SK-N-SH (cell line): ENCODE results near the gene RPS19. TPM values are rescaled to one million over a fixed set of nuclear protein-coding genes. Genes with fewer than 3 reads are reported as not detected.
A peak's percentile ranks its signal among the peaks of the same experiment; 100 is the strongest.

Experiments used
- CTCF ChIA-PET: fragments of 300-600, 350-600 bp; formaldehyde crosslinking; extraction: SDS; loops from one replicate; lab custom pipeline; 2021; lab: Yijun Ruan, JAX
- POLR2A ChIA-PET: fragments of 350-600 bp; sonication (Branson Sonifier 250); formaldehyde crosslinking; extraction: SDS; loops from one replicate; lab custom pipeline; 2020; ENCODE audit warnings: antibody characterized with exemption, inconsistent platforms; lab: Yijun Ruan, JAX
- DNase-seq: peaks from one replicate; pipeline ENCODE4 v3.0.0; 2012
- H2AFZ ChIP-seq: fragments of 200-600 bp; sonication (generic); 2 replicates; pipeline ENCODE4 v1.8.1; 2016; ENCODE audit warnings: antibody characterized with exemption, mild to moderate bottlenecking, low read depth
- H3F3A ChIP-seq: fragments of 200-600 bp; sonication (generic); replicated peaks from 2 replicates; pipeline ENCODE3; 2016; ENCODE audit warnings: antibody characterized with exemption, mild to moderate bottlenecking; ENCODE audit not compliant: insufficient read depth
- H3K27ac ChIP-seq, 2 experiments: fragments of 200-500 bp in 1 of 2; fragments of 200-600 bp in 1 of 2; sonication (Bioruptor generic) in 1 of 2; sonication (generic), shearing (Covaris generic) in 1 of 2; 2 replicates each; pipeline versions ENCODE4 v1.5.1 to v1.6.1; 2014 to 2016; ENCODE audit warnings: low read depth in 2 of 2, inconsistent platforms in 1 of 2, low read length in 1 of 2, mild to moderate bottlenecking in 1 of 2, mixed read lengths in 1 of 2
- H3K27me3 ChIP-seq: fragments of 200-600 bp; sonication (generic), shearing (Covaris generic); 2 replicates; pipeline ENCODE4 v1.6.1; 2016; ENCODE audit warnings: mixed run types; ENCODE audit not compliant: insufficient read depth
- H3K36me3 ChIP-seq, 2 experiments: fragments of 200-500 bp in 1 of 2; fragments of 200-600 bp in 1 of 2; sonication (Bioruptor generic) in 1 of 2; sonication (generic) in 1 of 2; replicated peaks in 1 of 2; 2 replicates each; pipeline versions ENCODE3 to v1.5.1; 2014 to 2016; ENCODE audit warnings: low read length in 1 of 2, mild to moderate bottlenecking in 1 of 2; ENCODE audit not compliant: insufficient read depth in 2 of 2, control insufficient read depth in 1 of 2
- H3K4me1 ChIP-seq, 2 experiments: fragments of 200-500 bp in 1 of 2; fragments of 200-600 bp in 1 of 2; sonication (Bioruptor generic) in 1 of 2; sonication (generic), shearing (Covaris generic) in 1 of 2; 2 replicates each; pipeline versions ENCODE4 v1.5.1 to v1.6.1; 2014 to 2016; ENCODE audit warnings: low read depth in 1 of 2, low read length in 1 of 2, mixed run types in 1 of 2; ENCODE audit not compliant: insufficient read depth in 2 of 2, control insufficient read depth in 1 of 2
- H3K4me2 ChIP-seq: fragments of 200-600 bp; sonication (generic), shearing (Covaris generic); 2 replicates; pipeline ENCODE4 v1.6.1; 2017; ENCODE audit warnings: mixed run types
- H3K4me3 ChIP-seq, 2 experiments: fragments of 200-500 bp in 1 of 2; fragments of 200-600 bp in 1 of 2; sonication (Bioruptor generic) in 1 of 2; sonication (generic), shearing (Covaris generic) in 1 of 2; 2 replicates each; pipeline versions ENCODE4 v1.5.1 to v1.8.1; 2014 to 2016; ENCODE audit warnings: low read depth in 2 of 2, inconsistent platforms in 1 of 2, low read length in 1 of 2, mild to moderate bottlenecking in 1 of 2, mixed read lengths in 1 of 2, moderate library complexity in 1 of 2
- H3K79me2 ChIP-seq: fragments of 200-600 bp; sonication (generic); 2 replicates; pipeline ENCODE4 v1.8.1; 2017; ENCODE audit warnings: mild to moderate bottlenecking; ENCODE audit not compliant: insufficient read depth
- H3K9ac ChIP-seq: fragments of 200-600 bp; sonication (generic); 2 replicates; pipeline ENCODE4 v1.6.1; 2017; ENCODE audit warnings: mixed run types
- H3K9me2 ChIP-seq: fragments of 200-600 bp; sonication (generic); 2 replicates; pipeline ENCODE4 v1.6.1; 2017; ENCODE audit warnings: mixed run types
- H3K9me3 ChIP-seq: fragments of 200-600 bp; sonication (generic); 2 replicates; pipeline ENCODE4 v1.6.1; 2017; ENCODE audit warnings: mixed run types, mild to moderate bottlenecking, moderate library complexity
- H4K20me1 ChIP-seq: fragments of 200-600 bp; sonication (generic); 2 replicates; pipeline ENCODE4 v1.6.1; 2017; ENCODE audit warnings: mild to moderate bottlenecking, mixed run types; ENCODE audit not compliant: insufficient read depth
- CTCF ChIP-seq: fragments of 200-600 bp; sonication (generic); IDR thresholded peaks from 2 replicates; pipeline ENCODE4 v1.6.1; 2017; ENCODE audit warnings: antibody characterized with exemption, mild to moderate bottlenecking, moderate library complexity
- ELF1 ChIP-seq: IDR thresholded peaks from 2 replicates; pipeline ENCODE4 v1.4.0; 2012
- EP300 ChIP-seq, 2 experiments: IDR thresholded peaks; 2 replicates each; pipeline versions ENCODE4 v1.4.0 to v1.6.1; 2012; ENCODE audit warnings: borderline replicate concordance in 1 of 2, low read depth in 1 of 2, low read length in 1 of 2
- EZH2phosphoT487 ChIP-seq: fragments of 200-600 bp; sonication (generic); IDR thresholded peaks from 2 replicates; pipeline ENCODE4 v1.6.1; 2017; ENCODE audit warnings: low read depth, mixed run types, mild to moderate bottlenecking, antibody characterized with exemption, moderate library complexity, borderline replicate concordance
- FOSL2 ChIP-seq: IDR thresholded peaks from 2 replicates; pipeline ENCODE4 v1.4.0; 2012; ENCODE audit warnings: low read depth, mild to moderate bottlenecking, moderate library complexity, borderline replicate concordance
- FOXJ3 ChIP-seq: sonication (generic); formaldehyde crosslinking; IDR thresholded peaks from 2 replicates; pipeline ENCODE4 v1.5.1; 2020; ENCODE audit warnings: mild to moderate bottlenecking, missing genetic modification reagents
- JUND ChIP-seq: IDR thresholded peaks from 2 replicates; pipeline ENCODE4 v1.4.0; 2012
- MEF2A ChIP-seq: IDR thresholded peaks from 2 replicates; pipeline ENCODE4 v1.4.0; 2012; ENCODE audit warnings: low read depth, borderline replicate concordance
- MXI1 ChIP-seq: IDR thresholded peaks from 2 replicates; pipeline ENCODE4 v1.6.1; 2012; ENCODE audit warnings: mild to moderate bottlenecking, low read depth, low read length, improper control_type of control experiment
- NFIC ChIP-seq: IDR thresholded peaks from 2 replicates; pipeline ENCODE4 v1.4.0; 2012; ENCODE audit warnings: borderline replicate concordance
- POLR2AphosphoS5 ChIP-seq: IDR thresholded peaks from 2 replicates; pipeline ENCODE4 v1.6.1; 2012; ENCODE audit warnings: low read depth, low read length
- RAD21 ChIP-seq: IDR thresholded peaks from 2 replicates; pipeline ENCODE4 v1.6.1; 2012; ENCODE audit warnings: mild to moderate bottlenecking, low read length
- RCOR1 ChIP-seq: fragments of 150-350 bp; IDR thresholded peaks from 2 replicates; pipeline ENCODE4 v1.6.1; 2017; ENCODE audit warnings: antibody characterized with exemption, low read length
- RXRA ChIP-seq: IDR thresholded peaks from 2 replicates; pipeline ENCODE4 v1.4.0; 2012; ENCODE audit warnings: low read depth, mild to moderate bottlenecking, borderline replicate concordance
- TCF12 ChIP-seq: IDR thresholded peaks from 2 replicates; pipeline ENCODE4 v1.4.0; 2012
- ZBTB33 ChIP-seq: IDR thresholded peaks from 2 replicates; pipeline ENCODE4 v1.4.0; 2012; ENCODE audit warnings: low read depth, borderline replicate concordance
- WGBS: methylation state at CpG from one replicate; pipeline ENCODE4 v1.1.6; 2017; ENCODE audit warnings: low lambda C conversion rate; 5-methylcytosine and 5-hydroxymethylcytosine counted together
- polyA plus RNA-seq, 3 experiments: library from polyadenylated mRNA; depleted of rRNA; stranded (reverse); fragments of >200 nt; gene quantifications; 2 replicates each; pipeline ENCODE4 v1.2.3, GENCODE V29; 2012

Gene RPS19
- polyA plus RNA-seq, 1 of the 3 experiments (the other 2 are of a cell fraction), result 2,819 TPM

GRCh38 chr19:41870401-41870873 lies 10.4 kb downstream of the RPS19 start:
- H3K27me3 ChIP-seq, result no peaks in the 10 kb centered on the region
- no peak overlapping the region for H3K9ac ChIP-seq
- 73% methylated on average over 3 of the region's 3 CpGs for WGBS
- peaks cover 89% of the 10 kb centered on the region for H3F3A ChIP-seq
- ChIA-PET CTCF (interaction anchor here (0.8 to 1.5 kb wide), 3 partner anchors 11 to 66 kb away, joined by 3 to 4 read pairs (median 3); partner anchors contain the start of gene RPS19), POLR2A (interaction anchor here (0.6 to 2.3 kb wide), 2 partner anchors 10 to 1556 kb away, joined by 4 to 8 read pairs; partner anchors contain the start of gene RPS19)
- TF ChIP-seq TCF12 (no peak), POLR2AphosphoS5 (no peak), RAD21 (no peak), NFIC (no peak), MEF2A (no peak), EZH2phosphoT487 (no peak), MXI1 (no peak), RXRA (no peak), EP300 (IDR thresholded peaks at IDR 0.05; ENCODE audit: borderline replicate concordance in 1 of 2, low read depth in 1 of 2, low read length in 1 of 2) (no peak), ZBTB33 (no peak), FOSL2 (no peak), ELF1 (no peak), JUND (no peak), RCOR1 (no peak), CTCF (no peak), FOXJ3 (CRISPR knock-in tag) (no peak)
- peaks cover 80% of the 10 kb centered on the region for H4K20me1 ChIP-seq
- H3K4me1 ChIP-seq, result peaks cover 1 to 2% of the 10 kb centered on the region in 2 experiments; a peak in 2 of 4 replicates
- H3K9me3 ChIP-seq, result no peaks in the 10 kb centered on the region
- H2AFZ ChIP-seq, result no peak overlapping the region
- peaks cover 46 to 54% of the 10 kb centered on the region in 2 experiments for H3K36me3 ChIP-seq
- no peak overlapping the region for H3K4me2 ChIP-seq
- peaks cover 31% of the 10 kb centered on the region for H3K79me2 ChIP-seq
- no peak overlapping the region for H3K4me3 ChIP-seq
- peak; percentile 22 for DNase-seq
- H3K9me2 ChIP-seq, result no peaks in the 10 kb centered on the region
- H3K27ac ChIP-seq, result no peak overlapping the region
